IMR-90 (cell line): ENCODE results near the gene CADM1. TPM values are rescaled to one million over a fixed set of nuclear protein-coding genes. Genes with fewer than 3 reads are reported as not detected.

Experiments
- ATAC-seq: fragments of 200-7000 bp; cut with Tn5 transposase; 2 replicates; pipeline ENCODE4 v1.9.1; 2020; ENCODE audit warnings: low read depth, mild to moderate bottlenecking, moderate library complexity
- BruUV-seq: library from RNA; stranded (reverse); fragments of 400-500 nt; replicated peaks from 2 replicates; lab custom pipeline; 2021; lab: Mats Ljungman, UMichigan
- CTCF ChIA-PET: fragments of 300-600 bp; formaldehyde crosslinking; extraction: SDS; loops from one replicate; lab custom pipeline; 2021; ENCODE audit warnings: antibody characterized with exemption; lab: Yijun Ruan, JAX
- POLR2A ChIA-PET: fragments of 300-600 bp; sonication (Branson Sonifier 250); formaldehyde crosslinking; loops from one replicate; lab custom pipeline; 2022; ENCODE audit warnings: antibody characterized with exemption; ENCODE audit not compliant: unreplicated experiment; lab: Charles Lee
- DNase-seq: peaks from one replicate; pipeline ENCODE4 v3.0.0; 2013
- H2AFZ ChIP-seq: replicated peaks from 2 replicates; pipeline ENCODE3; 2013; ENCODE audit warnings: low read length, mild to moderate bottlenecking; ENCODE audit not compliant: poor library complexity
- H2AK5ac ChIP-seq: 2 replicates; pipeline ENCODE4 v1.6.1; 2013; ENCODE audit warnings: low read depth, low read length, inconsistent platforms
- H2AK9ac ChIP-seq: replicated peaks from 2 replicates; pipeline ENCODE3; 2013; ENCODE audit warnings: mild to moderate bottlenecking, low read depth, low read length, moderate library complexity; ENCODE audit not compliant: poor library complexity
- H2BK120ac ChIP-seq: 2 replicates; pipeline ENCODE4 v1.6.1; 2013; ENCODE audit warnings: low read depth, low read length, inconsistent platforms
- H2BK15ac ChIP-seq: 3 replicates; pipeline ENCODE4 v1.6.1; 2013; ENCODE audit warnings: low read depth, low read length, inconsistent platforms
- H2BK20ac ChIP-seq: 2 replicates; pipeline ENCODE4 v1.6.1; 2013; ENCODE audit warnings: low read depth, mild to moderate bottlenecking, inconsistent platforms, low read length, moderate library complexity
- H2BK5ac ChIP-seq: 2 replicates; pipeline ENCODE4 v1.6.1; 2013; ENCODE audit warnings: mild to moderate bottlenecking, low read depth, low read length, inconsistent platforms; ENCODE audit not compliant: poor library complexity, severe bottlenecking
- H3K14ac ChIP-seq: replicated peaks from 2 replicates; pipeline ENCODE4 v1.6.1; 2013; ENCODE audit warnings: low read depth, low read length, inconsistent platforms
- H3K18ac ChIP-seq: 2 replicates; pipeline ENCODE4 v1.6.1; 2013; ENCODE audit warnings: low read depth, low read length, control low read depth
- H3K23ac ChIP-seq: 2 replicates; pipeline ENCODE4 v1.6.1; 2013; ENCODE audit warnings: low read depth, low read length, inconsistent platforms
- H3K27ac ChIP-seq: 2 replicates; pipeline ENCODE4 v1.5.1; 2013; ENCODE audit warnings: mild to moderate bottlenecking, control low read depth, low read length; ENCODE audit not compliant: insufficient read depth
- H3K27me3 ChIP-seq: 2 replicates; pipeline ENCODE4 v1.6.1; 2013; ENCODE audit warnings: low read length; ENCODE audit not compliant: control insufficient read depth, insufficient read depth
- H3K36me3 ChIP-seq: 2 replicates; pipeline ENCODE4 v1.6.1; 2013; ENCODE audit warnings: low read length, mixed read lengths; ENCODE audit not compliant: control insufficient read depth, insufficient read depth
- H3K4ac ChIP-seq: 2 replicates; pipeline ENCODE4 v1.6.1; 2013; ENCODE audit warnings: low read depth, low read length, inconsistent platforms
- H3K4me1 ChIP-seq: 2 replicates; pipeline ENCODE4 v1.6.1; 2013; ENCODE audit warnings: low read length, mixed read lengths; ENCODE audit not compliant: control insufficient read depth, insufficient read depth
- H3K4me2 ChIP-seq: 2 replicates; pipeline ENCODE4 v1.6.1; 2013; ENCODE audit warnings: low read depth, mild to moderate bottlenecking, control low read depth, low read length, moderate library complexity
- H3K4me3 ChIP-seq: 2 replicates; pipeline ENCODE4 v1.5.1; 2013; ENCODE audit warnings: low read depth, mild to moderate bottlenecking, control low read depth, low read length, moderate library complexity; ENCODE audit not compliant: insufficient read depth
- H3K56ac ChIP-seq: 2 replicates; pipeline ENCODE4 v1.6.1; 2013; ENCODE audit warnings: low read length, inconsistent platforms; ENCODE audit not compliant: insufficient read depth; ENCODE audit errors: extremely low read depth
- H3K79me1 ChIP-seq, 2 experiments: 2 replicates each; pipeline ENCODE4 v1.6.1; 2013; ENCODE audit warnings: low read length in 2 of 2, inconsistent platforms in 1 of 2, low read depth in 1 of 2
- H3K9ac ChIP-seq: 2 replicates; pipeline ENCODE4 v1.6.1; 2013; ENCODE audit warnings: low read depth, low read length, control low read depth
- H3K9me1 ChIP-seq: 2 replicates; pipeline ENCODE4 v1.6.1; 2013; ENCODE audit warnings: low read length, inconsistent platforms; ENCODE audit not compliant: insufficient read depth
- H3K9me3 ChIP-seq: 2 replicates; pipeline ENCODE4 v1.6.1; 2013; ENCODE audit warnings: low read length; ENCODE audit not compliant: control insufficient read depth, insufficient read depth
- H4K20me1 ChIP-seq: 2 replicates; pipeline ENCODE4 v1.6.1; 2013; ENCODE audit warnings: low read length, inconsistent platforms; ENCODE audit not compliant: insufficient read depth
- H4K5ac ChIP-seq: 2 replicates; pipeline ENCODE4 v1.6.1; 2013; ENCODE audit warnings: mild to moderate bottlenecking, low read depth, low read length, control low read depth
- H4K8ac ChIP-seq, 2 experiments: 2 replicates each; pipeline ENCODE4 v1.6.1; 2013; ENCODE audit warnings: low read depth in 2 of 2, low read length in 2 of 2, control low read depth in 1 of 2, inconsistent platforms in 1 of 2
- H4K91ac ChIP-seq: 2 replicates; pipeline ENCODE4 v1.6.1; 2013; ENCODE audit warnings: low read depth, low read length, inconsistent platforms; ENCODE audit not compliant: insufficient read depth
- BHLHE40 ChIP-seq: fragments of 150-350 bp; IDR thresholded peaks from 2 replicates; pipeline ENCODE4 v1.6.1; 2016; ENCODE audit warnings: mild to moderate bottlenecking, low read depth, low read length
- CEBPB ChIP-seq: IDR thresholded peaks from 2 replicates; pipeline ENCODE4 v1.6.1; 2012; ENCODE audit warnings: low read depth, low read length, improper control_type of control experiment
- CHD1 ChIP-seq: IDR thresholded peaks from 2 replicates; pipeline ENCODE4 v1.6.1; 2012; ENCODE audit warnings: low read depth, low read length, improper control_type of control experiment
- FOS ChIP-seq: fragments of 150-350 bp; IDR thresholded peaks from 2 replicates; pipeline ENCODE4 v1.6.1; 2016; ENCODE audit warnings: low read depth, low read length
- MAFK ChIP-seq: IDR thresholded peaks from 2 replicates; pipeline ENCODE4 v1.6.1; 2012; ENCODE audit warnings: low read depth, low read length, improper control_type of control experiment
- MXI1 ChIP-seq: IDR thresholded peaks from 2 replicates; pipeline ENCODE4 v1.6.1; 2012; ENCODE audit warnings: low read depth, mild to moderate bottlenecking, low read length, moderate library complexity, borderline replicate concordance
- NFE2L2 ChIP-seq: fragments of 150-350 bp; IDR thresholded peaks from 2 replicates; pipeline ENCODE4 v1.6.1; 2016; ENCODE audit warnings: low read depth, mild to moderate bottlenecking, low read length
- POLR2A ChIP-seq: IDR thresholded peaks from 2 replicates; pipeline ENCODE4 v1.6.1; 2012; ENCODE audit warnings: mild to moderate bottlenecking, low read depth, low read length
- RFX5 ChIP-seq: IDR thresholded peaks from 2 replicates; pipeline ENCODE4 v1.8.0; 2012; ENCODE audit warnings: low read depth, mild to moderate bottlenecking, low read length, moderate library complexity
- SMC3 ChIP-seq: fragments of 150-350 bp; IDR thresholded peaks from 2 replicates; pipeline ENCODE4 v1.6.1; 2016; ENCODE audit warnings: low read depth, mild to moderate bottlenecking, antibody characterized with exemption, low read length, moderate library complexity
- WGBS, 2 experiments: methylation state at CpG; one replicate each; pipeline versions ENCODE4 v1.1.5 to v1.1.7; 2013; ENCODE audit warnings: missing lambda C conversion rate in 2 of 2; ENCODE audit not compliant: insufficient read length in 1 of 2; ENCODE audit errors: extremely low coverage in 2 of 2; 5-methylcytosine and 5-hydroxymethylcytosine counted together
- dilution Hi-C: fragments of 300-500 bp; cut with HindIII; formaldehyde crosslinking; loops from one replicate; pipeline ENCODE4 v1.14.3; 2018; ENCODE audit warnings: low sequenced_read_pairs; ENCODE audit not compliant: unreplicated experiment
- in situ Hi-C: fragments of 300-500 bp; cut with MboI; formaldehyde crosslinking; loops from 3 replicates; pipeline ENCODE4 v1.14.3; 2019; ENCODE audit warnings: low sequenced_read_pairs, inconsistent platforms, mixed read lengths
- intact Hi-C: fragments of 100-400 bp; cut with micrococcal nuclease; formaldehyde crosslinking; loops from 2 replicates; pipeline ENCODE4 v1.10.0; 2022
- polyA plus RNA-seq, 3 experiments: library from polyadenylated mRNA; depleted of rRNA; stranded (reverse); fragments of >200 nt; gene quantifications; 2 replicates each; pipeline ENCODE4 v1.2.3, GENCODE V29; 2012; ENCODE audit warnings: low replicate concordance in 1 of 3
- total RNA-seq: library from RNA; depleted of rRNA; stranded (reverse); fragments of >200 nt; gene quantifications from 2 replicates; pipeline ENCODE4 v1.2.3, GENCODE V29; 2012
- TF ChIP-seq, protein P1 (sequence below): fragments of 150-350 bp; IDR thresholded peaks from 2 replicates; pipeline ENCODE4 v1.6.1; 2016; ENCODE audit warnings: low read depth, mild to moderate bottlenecking, low read length, moderate library complexity, borderline replicate concordance
- TF ChIP-seq, protein P2 (sequence below): fragments of 150-350 bp; IDR thresholded peaks from 2 replicates; pipeline ENCODE4 v1.6.1; 2017; ENCODE audit warnings: mild to moderate bottlenecking, antibody characterized with exemption, low read length, low read depth

The CADM1 gene
- total and polyA plus RNA-seq, 2 of the 4 experiments (the other 2 are of a cell fraction): 28.8 to 77.1 TPM

DNA sequence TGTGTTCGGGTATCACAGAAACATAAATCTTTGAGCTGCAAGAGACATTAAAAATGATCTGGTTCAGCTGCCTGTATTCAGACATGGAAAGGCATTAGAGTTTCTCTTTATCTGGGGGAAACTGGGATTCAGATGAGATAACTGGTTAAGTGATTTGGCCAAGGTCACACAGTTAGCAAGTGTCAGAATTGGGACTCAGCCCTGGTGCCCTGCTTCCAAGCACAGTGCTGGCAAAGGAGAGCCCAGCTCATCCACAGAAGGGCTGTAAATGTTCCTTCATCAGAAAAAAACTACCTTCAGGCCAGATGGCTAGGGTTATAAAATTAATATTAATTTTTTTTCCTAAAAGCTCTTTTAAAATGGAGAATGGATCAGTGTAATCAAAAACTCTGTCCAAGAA, 20.4 kb upstream of the CADM1 start:
- Histone ChIP-seq H3K4me3 (no peak overlapping the region), H3K9me3 (0 out of 2 replicates have a peak, but pooled peaks cover 2% of the 10 kb centered on the region), H2BK15ac (no peak overlapping the region), H3K9ac (no peak overlapping the region), H4K91ac (no peak overlapping the region), H3K56ac (no peak overlapping the region), H2BK5ac (no peak overlapping the region), H4K20me1 (no peaks in the 10 kb centered on the region), H2AK9ac (no peak overlapping the region), H3K4ac (no peak overlapping the region), H2AK5ac (no peak overlapping the region), H4K8ac (no peak overlapping the region), H2AFZ (no peak overlapping the region), H2BK120ac (no peak overlapping the region), H3K36me3 (no peaks in the 10 kb centered on the region), H3K4me2 (no peak overlapping the region), H3K4me1 (no peaks in the 10 kb centered on the region), H3K27me3 (peaks cover 27% of the 10 kb centered on the region), H3K79me1 (no peaks in the 10 kb centered on the region), H2BK20ac (no peak overlapping the region), H3K9me1 (no peaks in the 10 kb centered on the region), H3K14ac (no peak overlapping the region), H4K5ac (no peak overlapping the region), H3K27ac (no peak overlapping the region), H3K18ac (no peak overlapping the region), H3K23ac (no peak overlapping the region)
- no peak for ATAC-seq
- in situ Hi-C loops (no loop called here), dilution Hi-C loops (no loop called here), intact Hi-C loops (no loop called here)
- ChIA-PET POLR2A (no interaction called here), CTCF (no interaction called here)
- WGBS, 2 experiments: no CpG with 5 or more reads among the region's 1 CpG
- DNase-seq: no peak
- no TSS peak for BruUV-seq
- TF ChIP-seq RFX5 (no peak), BHLHE40 (no peak), FOS (no peak), SMC3 (no peak), CHD1 (no peak), MAFK (no peak), CEBPB (no peak), NFE2L2 (no peak), MXI1 (no peak), POLR2A (no peak)
- TF ChIP-seq, protein P1, sequence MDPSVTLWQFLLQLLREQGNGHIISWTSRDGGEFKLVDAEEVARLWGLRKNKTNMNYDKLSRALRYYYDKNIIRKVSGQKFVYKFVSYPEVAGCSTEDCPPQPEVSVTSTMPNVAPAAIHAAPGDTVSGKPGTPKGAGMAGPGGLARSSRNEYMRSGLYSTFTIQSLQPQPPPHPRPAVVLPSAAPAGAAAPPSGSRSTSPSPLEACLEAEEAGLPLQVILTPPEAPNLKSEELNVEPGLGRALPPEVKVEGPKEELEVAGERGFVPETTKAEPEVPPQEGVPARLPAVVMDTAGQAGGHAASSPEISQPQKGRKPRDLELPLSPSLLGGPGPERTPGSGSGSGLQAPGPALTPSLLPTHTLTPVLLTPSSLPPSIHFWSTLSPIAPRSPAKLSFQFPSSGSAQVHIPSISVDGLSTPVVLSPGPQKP: no peak
- TF ChIP-seq, protein P2, sequence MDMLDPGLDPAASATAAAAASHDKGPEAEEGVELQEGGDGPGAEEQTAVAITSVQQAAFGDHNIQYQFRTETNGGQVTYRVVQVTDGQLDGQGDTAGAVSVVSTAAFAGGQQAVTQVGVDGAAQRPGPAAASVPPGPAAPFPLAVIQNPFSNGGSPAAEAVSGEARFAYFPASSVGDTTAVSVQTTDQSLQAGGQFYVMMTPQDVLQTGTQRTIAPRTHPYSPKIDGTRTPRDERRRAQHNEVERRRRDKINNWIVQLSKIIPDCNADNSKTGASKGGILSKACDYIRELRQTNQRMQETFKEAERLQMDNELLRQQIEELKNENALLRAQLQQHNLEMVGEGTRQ: no peak
